Activated CD4-positive, CD25-positive, alpha-beta regulatory T cell (primary cell): ENCODE results near the gene FAM13A.
"Not testable (repeated sequence)": the region's sequence is repeated elsewhere in the genome, so short reads cannot be mapped to it uniquely, and the experiment has no call there.

ENCODE experiments used
- DNase-seq, 4 experiments: peaks; one replicate each; lab custom pipeline; 2025; lab: John Stamatoyannopoulos, UW

The FAM13A gene

DNA sequence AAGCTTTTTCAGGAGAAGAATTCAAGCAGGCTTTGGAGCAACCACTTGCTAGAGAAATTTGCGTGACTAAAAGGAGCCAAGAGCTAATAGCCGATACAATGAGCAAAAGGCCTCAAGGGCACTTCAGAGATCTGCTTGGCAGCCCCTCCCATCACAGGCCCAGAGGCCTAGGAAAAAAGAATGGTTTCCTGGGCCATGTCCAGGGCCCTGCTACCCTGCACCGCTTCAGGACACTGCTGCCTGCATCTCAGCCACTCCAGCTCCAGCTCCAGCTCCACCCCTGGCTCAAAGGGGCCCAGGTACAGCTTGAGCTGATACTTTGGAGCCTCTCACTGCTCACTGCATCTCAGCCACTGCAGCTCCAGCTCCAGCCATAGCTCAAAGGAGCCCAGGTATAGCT lies 98.9 kb downstream of the FAM13A start:
- no peak for DNase-seq

DNA sequence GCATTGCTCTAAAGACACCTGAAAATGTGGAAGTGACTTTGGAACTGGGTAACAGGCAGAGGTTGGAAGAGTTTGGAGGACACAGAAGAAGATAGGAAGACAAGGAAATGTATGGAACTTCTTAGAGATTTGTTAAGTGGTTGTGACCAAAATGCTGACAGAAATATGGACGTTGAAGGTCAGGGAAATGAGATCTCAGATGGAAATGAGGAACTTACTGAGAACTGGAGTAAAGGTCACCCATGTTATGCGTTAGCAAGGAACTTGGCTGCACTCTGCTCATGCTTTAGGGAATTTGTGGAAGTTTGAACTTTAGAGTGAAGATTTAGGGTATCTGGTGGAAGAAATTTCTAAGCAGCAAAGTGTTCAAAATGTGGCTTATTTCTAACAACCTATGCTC lies 99.4 kb downstream of the FAM13A start:
- no peak for DNase-seq

DNA sequence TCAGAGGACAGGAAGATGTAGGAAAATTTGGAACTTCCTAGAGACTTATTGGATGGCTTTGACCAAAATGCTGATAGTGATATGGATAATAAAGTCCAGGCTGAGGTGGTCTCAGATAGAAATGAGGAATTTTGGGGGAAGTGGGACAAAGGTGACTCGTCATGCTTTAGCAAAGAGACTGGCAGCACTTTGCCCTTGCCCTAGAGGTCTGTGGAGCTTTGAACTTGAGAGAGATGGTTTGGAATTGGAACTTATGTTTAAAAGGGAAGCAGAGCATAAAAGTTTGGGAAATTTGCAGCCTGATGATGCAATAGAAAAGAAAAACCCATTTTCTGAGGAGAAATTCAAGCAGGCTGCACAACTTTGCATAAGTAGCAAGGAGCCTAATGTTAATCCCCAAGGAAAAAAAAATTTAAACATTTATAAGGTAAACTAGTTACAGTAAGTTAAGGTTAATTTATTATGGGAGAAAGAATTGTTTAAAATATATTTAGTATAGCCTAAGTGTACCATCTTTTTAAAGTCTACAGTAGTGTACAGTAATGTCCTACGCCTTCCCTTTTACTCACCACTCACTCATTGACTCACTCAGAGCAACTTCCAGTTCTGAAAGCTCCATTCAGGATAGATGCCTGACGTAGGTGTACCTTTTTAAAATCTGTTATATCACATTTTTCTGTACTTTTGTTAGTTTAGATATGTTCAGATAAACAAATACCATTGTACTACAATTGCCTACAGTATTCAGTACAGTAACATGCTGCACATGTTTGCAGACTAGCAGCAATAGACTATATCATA lies 101.2 kb downstream of the FAM13A start:
- DNase-seq = no peak

DNA sequence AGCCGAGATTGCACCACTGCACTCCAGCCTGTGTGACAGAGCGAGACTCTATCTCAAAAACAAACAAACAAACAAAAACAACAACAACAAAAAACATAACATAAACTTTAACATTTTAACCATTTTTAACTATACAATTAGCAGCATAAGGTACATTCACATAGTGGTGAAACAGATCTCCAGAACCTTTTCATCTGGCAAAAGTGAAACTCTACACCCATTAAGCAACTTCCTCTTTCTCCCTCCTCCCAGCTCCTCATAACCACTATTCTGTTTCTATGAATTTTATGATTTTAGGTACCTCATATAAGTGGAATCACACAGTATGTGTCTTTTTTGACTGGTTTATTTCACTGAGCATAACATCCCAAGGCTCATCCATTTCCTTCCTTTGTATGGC lies 103.6 kb downstream of the FAM13A start:
- DNase-seq = no peak

DNA sequence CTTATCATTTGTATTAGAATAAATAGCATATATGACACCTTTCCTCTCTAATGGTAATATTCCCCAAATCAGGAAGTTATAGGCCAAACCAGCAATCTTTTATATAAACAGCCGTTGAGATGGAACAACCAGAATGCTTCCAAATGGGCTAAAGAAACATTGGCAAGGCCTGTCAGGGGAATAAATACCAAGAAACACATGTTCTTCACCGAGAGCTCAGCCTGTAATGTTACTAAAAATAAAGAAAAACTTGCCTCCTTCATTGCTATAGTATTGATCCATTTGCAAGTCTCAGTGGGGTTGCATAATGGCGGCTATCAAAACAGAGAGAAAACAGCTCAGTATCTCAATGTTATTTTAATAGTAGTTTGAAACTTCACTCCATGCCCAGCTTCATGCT lies 104.9 kb downstream of the FAM13A start:
- DNase-seq = no peak

DNA sequence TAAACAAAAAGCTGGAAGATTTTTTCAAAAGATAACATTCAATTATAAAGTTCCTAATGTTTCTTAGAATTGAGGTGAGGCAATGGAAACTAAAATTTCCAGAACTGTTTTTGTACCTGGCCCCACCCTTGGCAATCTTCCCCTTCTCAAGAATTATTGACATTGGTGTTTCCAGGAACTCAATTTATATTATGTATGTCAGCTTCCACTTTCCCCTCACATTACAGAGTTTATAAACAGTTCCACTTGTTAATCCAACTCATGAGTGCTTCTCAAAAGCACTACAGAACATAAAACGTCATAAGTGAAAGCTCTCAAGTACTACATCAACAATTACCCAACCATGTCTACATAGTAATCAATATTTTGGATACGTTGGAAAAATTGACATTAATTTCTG lies 107.4 kb downstream of the FAM13A start:
- DNase-seq = no peak

DNA sequence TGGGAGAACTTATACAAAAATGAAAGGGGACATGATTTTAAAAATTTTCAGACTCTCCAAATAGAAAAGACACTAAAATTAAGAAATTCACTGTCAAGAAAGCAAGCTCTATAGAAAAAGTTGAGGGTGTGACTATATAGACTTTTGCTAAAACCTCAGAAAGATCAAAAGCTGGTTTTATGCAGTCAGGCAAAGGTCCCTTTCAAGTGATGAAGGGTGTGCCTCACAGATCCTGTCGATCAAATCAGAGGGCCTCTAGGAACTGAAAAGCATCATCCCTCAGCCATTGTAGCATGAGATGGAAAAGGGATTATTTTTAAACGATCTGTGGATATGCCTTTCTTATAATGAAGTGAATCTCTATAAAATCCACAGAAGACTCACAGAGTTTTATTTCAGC lies 116.5 kb downstream of the FAM13A start:
- DNase-seq = no peak

DNA sequence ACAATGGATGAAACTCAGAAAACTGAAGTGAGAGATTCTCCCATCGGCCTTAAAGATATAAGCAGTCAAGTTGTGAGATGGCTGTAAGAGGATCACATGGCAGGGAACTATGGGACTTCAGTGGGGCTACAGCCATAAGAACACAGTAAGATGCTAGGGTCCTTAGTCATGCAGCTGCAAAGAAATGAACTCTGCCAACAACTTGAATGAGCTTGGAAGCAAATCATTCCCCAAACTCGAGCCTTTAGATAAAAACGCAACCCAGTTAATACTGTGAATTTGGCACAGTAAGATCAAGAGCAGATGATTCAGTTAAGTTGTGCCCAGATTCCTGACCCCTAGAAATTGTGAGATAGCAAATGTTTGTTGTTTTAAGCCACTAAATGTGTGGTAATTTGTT lies 117.3 kb downstream of the FAM13A start:
- DNase-seq = no peak

DNA sequence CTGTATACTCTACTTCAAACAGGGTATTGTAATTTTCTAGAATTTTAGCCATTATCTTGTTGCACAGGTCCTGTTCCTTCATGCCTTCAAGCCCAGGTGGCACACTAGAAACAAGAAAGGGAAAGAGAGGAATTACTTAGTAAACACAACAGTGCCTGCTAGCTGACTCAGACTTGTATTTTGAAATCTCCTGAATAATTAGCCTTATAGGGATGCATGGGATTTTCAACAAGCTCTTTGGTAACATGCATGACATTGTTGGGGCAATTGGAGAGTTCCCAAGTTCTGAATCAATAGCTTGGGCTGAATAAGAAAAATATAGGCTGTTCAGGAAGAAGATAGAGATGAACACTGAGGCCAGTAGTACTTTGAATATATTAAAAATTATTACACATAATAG lies 118.8 kb downstream of the FAM13A start:
- DNase-seq = no peak

DNA sequence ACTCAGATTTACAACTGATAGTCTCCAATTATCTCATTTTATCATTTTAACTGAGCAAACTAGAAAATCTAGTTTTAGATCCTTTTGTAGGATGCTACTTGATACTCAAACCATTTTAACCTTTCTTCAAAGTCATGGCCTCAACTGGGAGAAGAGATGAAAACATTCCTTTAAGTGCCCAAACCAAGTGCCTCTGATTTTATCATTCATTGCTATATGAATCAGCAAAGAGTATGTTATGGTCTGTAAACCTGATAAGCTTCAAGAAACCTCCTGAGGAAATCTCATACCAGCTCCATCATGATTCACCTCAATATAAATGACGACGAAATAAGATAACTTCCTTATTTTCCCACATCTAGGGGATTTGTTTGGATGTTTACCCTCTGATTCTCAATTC lies 119.9 kb downstream of the FAM13A start:
- DNase-seq = no peak

DNA sequence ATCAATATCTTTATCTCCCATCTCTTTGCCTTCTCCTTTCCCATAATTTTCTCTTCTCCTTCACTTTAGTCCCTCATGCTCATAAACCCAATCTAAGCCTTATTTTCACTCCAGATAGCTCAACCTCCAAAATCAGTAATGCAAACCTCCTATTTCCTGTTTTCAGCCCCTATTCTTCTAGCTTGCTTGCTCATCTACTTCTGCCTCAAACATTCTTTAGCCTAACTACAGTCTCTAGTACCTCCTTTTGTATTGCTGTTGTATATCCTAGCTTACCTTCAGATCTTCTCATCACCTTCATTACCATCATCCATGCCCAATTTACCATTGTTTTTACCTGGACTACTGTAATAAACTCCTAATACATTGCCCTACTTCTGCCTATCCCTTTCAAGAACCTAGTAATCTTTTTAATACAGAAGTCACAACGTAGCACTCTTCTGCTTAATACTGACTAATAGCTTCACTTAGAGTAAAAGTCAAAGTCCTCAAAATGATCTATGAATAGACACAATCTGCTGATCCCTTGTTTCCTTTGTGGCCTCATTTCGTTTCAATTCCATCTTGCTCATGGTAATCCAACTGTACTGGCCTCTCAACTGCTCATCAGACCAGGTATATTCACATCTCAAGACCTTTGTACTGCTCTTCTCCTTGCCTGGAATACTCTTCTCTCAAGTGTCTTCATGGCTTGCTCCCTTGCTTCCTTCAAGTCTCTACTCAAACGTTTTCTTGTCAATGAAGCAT lies 123.4 kb downstream of the FAM13A start:
- DNase-seq = no peak

DNA sequence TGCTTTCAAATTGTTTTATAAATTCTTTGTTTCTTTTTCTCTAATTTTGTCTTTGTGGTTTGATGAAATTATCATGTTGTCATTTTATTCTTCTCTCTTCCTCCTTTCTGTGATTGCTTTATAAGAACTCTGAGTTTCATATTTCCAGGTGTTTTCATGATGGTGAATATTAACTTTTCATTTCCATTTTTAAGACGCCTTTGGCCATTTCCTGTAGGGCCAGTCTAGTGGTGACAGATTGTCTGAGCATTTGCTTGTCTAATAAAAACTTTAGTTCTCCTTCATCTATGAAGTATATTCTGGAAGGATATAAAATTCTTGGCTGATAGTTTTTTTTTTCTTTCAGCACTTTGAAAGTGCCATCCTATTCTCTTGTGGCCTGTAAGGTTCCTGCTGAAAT lies 128.1 kb downstream of the FAM13A start:
- no peak for DNase-seq

DNA sequence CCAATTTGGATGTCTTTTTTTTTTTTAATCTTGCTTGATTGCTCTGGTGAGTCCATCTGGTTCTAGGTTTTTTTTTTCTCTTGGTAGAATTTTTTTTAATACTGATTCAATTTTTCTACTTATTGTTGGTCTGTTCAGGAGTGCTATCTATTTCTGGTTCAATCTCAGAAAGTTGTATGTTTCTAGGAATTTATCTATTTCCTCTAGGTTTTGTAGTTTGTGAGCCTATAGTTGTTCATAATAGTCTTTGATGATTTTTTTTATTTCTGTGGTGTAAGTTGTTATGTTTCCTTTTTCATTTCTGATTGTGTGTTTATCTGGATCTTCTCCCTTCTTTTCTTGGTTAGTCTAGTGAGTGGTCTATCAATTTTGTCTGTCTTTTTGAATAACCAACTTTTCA lies 129.6 kb downstream of the FAM13A start:
- no peak for DNase-seq

DNA sequence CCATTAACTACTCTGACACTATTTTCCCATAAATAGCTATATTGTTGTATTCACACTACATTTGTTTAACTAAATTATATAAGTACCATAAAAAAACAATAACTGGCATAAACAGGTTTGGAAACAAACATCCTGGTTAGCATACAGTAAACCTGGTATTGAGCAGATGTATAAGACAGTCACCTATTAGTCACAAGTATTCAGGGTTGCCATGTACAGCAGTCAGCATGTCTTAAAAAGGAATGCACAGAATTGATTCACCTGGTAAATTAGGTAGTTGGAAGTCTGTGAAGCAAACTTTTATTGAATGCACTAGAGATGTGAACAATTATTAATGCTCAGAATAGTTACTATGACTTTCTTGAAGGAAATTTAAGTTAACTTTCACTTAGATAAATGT lies 137.9 kb downstream of the FAM13A start:
- DNase-seq = no peak

DNA sequence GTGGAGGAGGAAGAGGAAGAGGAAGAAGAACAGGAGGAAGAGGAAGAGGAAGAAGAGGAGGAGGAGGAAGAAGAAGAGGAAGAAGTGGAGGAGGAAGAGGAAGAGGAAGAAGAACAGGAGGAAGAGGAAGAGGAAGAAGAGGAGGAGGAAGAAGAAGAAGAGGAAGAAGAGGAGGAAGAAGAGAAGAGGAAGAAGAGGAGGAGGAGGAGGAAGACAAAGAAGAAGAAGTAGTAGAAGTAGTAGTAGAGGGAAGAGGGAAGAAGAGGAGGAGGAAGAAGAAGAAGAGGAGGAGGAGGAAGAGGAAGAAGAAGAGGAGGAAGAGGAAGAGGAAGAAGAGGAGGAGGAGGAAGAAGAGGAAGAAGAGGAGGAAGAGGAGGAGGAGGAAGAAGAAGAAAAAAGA lies 143.8 kb downstream of the FAM13A start:
- DNase-seq = not testable (repeated sequence)

DNA sequence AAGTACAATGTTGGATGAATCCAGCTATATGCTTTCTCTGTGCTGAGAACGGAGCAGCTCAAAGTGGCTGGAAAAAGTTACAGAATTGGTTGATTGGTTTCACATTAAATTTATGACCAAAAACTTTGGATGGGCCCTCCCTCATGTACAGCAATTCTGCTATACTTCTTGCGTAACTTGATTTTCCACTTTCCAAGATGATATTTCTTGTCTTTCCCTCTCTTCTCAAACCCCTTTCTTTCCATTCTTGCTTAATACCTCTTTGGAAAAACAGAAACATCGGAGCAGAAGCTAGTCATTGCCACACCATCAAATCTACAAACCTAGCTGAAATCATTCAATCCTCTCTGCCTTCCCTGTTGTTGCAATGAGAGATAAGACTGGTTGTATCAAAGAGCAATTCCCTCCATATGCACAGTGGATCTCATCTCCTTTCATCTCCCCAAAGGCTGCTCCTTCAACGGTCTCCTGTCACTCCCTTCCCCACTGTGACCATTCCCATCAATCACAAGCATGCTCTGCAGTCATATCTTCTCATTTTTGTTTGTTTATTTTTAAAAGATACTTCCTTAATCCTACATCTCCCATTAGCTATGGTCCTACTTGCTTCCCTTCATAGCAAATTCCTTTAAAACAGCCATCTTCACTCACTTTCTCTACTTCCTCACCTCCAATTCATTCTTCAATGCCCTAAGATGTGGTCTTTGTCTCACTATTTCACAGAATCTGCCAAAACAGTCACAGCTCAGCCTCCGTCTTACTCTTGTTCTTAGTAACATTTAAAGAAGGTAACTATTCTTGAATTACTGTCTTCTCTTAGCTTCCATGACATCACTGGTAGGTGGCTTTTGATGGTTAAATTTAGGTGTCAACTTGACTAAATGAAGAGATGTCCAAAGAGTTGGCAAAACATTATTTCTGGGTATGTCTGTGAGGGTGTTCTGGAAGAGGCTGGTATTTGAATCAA lies 145.5 kb downstream of the FAM13A start:
- DNase-seq = no peak

DNA sequence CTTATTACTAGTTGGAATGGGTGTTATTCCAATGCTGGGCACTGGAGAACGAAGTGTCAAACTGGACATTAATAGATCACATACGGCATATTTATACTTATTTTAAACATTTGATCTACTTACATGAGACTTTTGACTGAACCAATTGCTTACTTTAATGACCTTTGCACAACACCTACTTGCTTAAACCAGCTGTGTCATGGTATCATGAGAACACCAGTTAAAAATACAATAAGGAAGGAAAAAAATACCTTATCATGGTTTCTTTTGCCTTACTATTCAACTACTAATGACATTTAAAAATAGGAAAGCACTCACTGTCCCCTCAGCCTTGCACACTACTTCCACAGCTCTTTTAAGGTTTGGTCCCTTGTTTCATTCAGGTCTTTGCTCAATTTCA lies 146.9 kb downstream of the FAM13A start:
- DNase-seq = no peak

DNA sequence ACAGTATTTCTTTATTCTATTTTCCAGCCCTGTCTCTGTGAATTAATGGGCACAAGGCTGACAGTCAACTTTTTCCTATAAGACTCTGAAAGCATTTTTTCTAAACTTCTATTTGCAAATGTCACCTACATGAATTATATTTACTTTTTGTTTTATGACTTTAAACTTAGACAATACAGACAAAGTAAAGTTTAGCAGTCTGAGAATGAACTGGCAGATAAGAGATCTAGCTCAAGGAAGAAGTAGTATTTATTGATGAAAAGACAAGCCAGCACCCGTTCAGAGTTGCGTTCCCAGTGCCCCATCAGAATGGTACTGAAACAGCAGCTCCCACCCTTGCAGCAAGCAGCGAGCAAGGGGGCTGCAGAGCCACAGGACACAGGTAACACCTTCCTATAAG lies 148.5 kb downstream of the FAM13A start:
- DNase-seq = no peak

DNA sequence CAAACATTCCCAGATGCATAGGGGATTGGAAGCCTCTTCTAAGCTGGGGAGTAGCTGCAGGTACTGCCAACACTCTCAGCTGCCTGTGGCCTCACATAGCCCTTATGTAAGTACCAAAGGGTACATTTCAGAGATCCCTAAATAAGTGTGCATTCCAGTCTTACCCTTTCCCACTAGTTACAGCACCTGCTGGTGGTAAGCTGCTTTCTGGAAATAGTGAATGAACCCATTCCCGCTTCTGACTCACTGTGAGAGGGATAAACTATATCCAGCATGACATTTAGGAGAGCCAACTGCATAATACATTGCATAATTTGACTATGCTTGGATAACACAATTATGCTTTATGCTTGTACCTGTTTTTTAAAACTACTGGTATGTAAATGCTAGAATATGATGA lies 149.0 kb downstream of the FAM13A start:
- no peak for DNase-seq

DNA sequence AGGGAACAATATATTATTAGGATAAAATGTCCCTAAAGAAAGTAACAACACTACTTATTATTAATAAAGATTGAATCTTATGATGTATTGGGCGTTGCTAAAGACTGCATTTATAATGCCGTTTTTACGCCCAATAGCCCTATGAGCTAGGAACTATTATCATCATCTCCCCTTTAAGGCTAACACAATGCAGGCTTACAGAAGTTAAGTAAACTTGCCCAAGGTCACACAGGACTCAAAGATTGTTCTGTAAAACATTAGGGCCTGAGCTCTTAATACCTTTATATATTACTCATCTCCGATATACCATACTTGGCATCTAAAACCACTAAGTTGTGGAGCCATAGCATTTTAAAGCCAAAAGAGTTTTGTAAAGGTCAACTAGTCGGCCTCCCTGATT lies 149.5 kb downstream of the FAM13A start:
- no peak for DNase-seq

DNA sequence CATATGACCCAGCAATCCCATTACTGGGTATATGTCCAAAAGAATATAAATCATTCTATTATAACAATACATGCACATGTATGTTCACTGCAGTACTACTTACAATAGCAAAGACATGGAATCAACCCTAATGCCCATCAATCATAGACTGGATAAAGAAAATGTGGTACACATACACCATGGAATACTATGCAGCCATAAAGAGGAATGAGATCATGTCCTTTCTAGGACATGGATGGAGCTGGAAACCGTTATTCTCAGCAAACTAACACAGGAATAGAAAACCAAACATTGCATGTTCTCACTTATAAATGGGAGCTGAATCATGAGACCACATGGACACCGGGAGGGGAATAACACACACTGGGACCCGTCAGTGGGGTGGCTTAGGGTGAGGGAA lies 152.7 kb downstream of the FAM13A start:
- not testable (repeated sequence) for DNase-seq

DNA sequence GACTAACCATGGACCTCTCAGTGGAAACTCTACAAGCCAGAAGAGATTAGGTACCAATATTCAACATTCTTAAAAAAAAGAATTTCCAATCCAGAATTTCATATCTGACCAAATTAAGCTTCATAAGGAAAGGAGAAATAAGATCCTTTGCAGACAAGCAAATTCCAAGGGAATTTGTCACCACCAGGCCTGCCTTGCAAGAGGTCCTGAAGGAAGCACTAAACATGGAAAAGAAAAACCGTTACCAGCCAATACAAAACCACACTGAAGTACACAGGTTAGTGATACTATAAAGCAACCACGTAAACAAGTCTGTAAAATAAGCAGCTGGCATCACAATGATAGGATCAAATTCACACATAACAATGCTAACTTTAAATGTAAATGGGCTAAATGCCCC lies 156.6 kb downstream of the FAM13A start:
- no peak for DNase-seq

DNA sequence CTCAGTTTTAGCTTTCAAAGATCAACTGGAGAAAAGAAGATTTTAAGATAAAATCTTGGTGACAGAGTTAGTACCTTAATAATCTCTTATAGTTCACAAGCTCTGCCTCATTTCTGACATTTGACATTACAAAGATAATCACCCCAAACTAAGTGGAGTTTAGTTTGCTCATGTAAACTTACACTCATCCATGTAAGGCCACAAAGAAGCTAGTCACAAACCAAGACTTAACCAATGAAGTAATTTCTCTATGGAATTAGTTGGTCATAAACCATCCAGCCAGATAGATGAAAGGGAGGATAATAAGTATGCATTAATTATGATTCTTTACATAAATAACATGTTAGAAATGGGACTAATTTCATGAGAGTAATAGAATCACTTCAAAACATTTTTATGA lies 159.2 kb downstream of the FAM13A start:
- no peak for DNase-seq
